ENCODE data around the gene RBM6.

RBM6 gene

DNA sequence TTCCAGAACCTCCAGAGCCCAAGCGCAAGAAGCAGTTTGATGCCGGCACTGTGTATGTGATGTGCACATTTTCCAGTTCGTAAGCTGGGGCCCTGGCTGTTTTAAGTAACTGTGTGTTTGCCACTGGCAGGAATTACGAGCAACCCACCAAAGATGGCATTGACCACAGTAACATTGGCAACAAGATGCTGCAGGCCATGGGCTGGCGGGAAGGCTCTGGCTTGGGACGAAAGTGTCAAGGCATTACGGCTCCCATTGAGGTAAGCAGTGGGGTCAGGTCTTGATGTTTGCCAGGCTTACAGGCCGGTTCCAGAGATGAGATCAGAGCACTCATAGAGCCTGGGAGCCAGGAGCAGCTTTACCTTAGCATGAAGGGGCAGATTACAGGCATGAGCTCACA is 177.2 kb downstream of the RBM6 start:
- TF ChIP-seq, protein P1, sequence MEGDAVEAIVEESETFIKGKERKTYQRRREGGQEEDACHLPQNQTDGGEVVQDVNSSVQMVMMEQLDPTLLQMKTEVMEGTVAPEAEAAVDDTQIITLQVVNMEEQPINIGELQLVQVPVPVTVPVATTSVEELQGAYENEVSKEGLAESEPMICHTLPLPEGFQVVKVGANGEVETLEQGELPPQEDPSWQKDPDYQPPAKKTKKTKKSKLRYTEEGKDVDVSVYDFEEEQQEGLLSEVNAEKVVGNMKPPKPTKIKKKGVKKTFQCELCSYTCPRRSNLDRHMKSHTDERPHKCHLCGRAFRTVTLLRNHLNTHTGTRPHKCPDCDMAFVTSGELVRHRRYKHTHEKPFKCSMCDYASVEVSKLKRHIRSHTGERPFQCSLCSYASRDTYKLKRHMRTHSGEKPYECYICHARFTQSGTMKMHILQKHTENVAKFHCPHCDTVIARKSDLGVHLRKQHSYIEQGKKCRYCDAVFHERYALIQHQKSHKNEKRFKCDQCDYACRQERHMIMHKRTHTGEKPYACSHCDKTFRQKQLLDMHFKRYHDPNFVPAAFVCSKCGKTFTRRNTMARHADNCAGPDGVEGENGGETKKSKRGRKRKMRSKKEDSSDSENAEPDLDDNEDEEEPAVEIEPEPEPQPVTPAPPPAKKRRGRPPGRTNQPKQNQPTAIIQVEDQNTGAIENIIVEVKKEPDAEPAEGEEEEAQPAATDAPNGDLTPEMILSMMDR (IDR thresholded peaks at IDR 0.05; ENCODE audit: insufficient read depth, missing control alignments): no peak
- DNase-seq (ENCODE audit: insufficient read length, low spot score) (no peak), FAIRE-seq (no peak)

DNA sequence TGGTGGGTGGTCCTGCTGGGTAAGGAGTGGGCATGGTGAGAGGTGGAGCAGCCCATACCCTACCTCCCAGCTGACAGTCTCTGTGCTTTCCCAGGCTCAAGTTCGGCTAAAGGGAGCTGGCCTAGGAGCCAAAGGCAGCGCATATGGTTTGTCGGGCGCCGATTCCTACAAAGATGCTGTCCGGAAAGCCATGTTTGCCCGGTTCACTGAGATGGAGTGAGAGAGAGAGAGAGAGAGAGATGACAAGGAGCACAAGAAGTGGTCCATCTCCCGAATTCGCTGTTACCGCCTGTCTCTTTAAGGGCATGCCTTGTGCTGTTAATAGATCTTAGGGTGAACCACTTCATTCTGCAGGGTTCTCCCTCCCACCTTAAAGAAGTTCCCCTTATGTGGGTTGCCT is 178.3 kb downstream of the RBM6 start:
- no peak for FAIRE-seq
- no peak for DNase-seq (ENCODE audit: insufficient read length, low spot score)
- TF ChIP-seq, protein P1 (IDR thresholded peaks at IDR 0.05; ENCODE audit: insufficient read depth, missing control alignments): no peak

DNA sequence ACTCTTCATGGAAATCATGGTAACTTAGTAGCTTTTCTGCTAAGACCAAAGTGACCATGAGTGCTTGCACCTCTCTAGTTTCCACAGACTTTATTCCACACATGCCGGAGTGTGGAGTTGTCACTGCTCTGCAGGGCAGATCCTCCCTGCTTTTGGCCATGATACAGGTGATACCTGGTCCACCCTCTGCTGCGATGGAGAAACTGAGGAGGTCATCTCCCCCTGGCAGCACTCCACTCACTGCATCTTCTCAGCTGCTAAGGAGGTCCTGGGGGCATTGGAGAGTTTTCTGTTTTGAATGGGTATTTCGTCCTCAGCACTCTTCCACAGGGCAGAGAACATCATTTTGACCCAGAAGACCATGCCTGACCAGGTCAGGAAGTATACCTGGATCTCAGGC is 179.8 kb downstream of the RBM6 start:
- FAIRE-seq: no peak
- DNase-seq (ENCODE audit: insufficient read length, low spot score): no peak
- TF ChIP-seq, protein P1 (IDR thresholded peaks at IDR 0.05; ENCODE audit: insufficient read depth, missing control alignments): no peak

DNA sequence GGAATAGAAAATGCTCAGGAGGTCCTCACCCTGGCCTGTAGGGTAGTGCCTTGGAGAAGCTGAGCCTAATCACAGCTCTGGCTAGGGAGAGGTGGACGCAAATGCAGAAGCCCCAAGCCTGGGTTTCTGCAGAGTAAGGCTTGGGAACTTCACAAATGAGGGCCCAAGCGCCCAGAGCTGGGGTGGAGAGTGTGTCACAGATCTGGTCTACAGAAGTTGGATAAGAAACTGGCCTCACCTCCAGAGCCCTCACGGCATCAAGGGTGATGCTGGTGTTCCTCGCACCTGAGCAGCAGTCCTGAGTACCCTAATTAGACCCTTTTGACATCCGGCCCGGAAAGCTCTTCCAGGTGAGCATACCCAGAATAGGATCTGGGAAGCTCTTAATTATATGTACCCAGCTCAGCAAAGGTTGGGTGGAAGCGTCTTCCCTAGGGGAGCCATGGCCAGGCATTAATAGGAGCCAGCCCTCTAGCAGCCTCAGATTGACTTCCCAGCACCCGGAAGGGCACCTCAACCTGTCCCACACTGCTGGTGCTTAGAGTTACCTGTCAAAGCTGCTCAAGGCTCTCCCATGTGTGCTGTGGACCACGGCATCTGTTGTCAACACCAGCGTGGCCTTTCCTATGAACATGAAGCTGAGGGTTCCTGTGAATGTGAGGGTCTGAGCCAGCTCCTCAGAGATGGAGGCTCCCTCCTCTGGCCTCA is 180.6 kb downstream of the RBM6 start:
- FAIRE-seq (no peak), DNase-seq (ENCODE audit: insufficient read length, low spot score) (no peak)
- TF ChIP-seq, protein P1 (IDR thresholded peaks at IDR 0.05; ENCODE audit: insufficient read depth, missing control alignments): no peak

DNA sequence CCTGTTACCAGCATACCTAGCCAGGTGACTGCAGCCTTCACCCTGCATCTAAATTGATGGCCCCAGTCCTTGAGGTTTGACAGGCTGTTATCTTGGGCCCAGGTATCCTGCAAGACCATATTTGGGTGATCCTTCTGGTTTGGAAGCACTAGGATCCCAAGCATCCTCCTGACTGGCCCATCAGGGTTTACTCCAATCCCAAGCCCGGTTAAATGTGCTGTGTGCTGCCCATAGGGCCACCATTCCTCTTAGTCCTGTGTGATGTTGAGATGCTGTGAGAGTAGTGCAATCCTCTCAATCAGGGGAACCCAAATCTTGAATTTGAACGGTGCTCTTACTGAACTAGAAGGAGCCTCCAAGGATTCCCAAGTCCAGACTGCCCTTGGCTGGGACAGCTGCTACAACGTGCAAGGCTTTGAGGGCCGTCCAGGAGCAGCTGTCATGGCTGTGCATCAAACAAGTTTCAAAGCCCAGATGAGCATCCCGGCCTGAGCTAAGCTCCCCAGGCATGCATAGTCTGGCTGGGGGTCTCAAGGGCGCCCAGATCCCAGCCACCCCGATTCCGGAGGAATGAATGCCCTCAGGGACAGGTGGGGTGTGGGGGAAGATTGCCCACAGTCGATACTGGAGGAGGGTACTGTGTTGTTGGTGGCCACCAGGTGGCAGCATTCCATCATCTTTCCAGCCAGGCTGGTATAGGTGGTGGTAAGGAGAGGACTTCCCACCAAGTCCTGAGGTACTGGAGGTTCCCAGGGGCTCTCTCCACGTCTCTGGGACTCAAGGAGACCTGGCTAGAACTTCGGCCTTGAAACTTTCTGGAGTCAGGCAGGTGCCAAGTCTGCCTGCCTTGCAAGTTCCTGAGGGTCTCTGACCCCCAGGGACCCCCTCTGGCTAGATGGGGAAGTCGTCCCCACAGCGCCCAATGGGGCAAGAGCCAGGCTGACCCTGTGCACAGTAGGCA is 181.4 kb downstream of the RBM6 start:
- TF ChIP-seq, protein P1 (IDR thresholded peaks at IDR 0.05; ENCODE audit: insufficient read depth, missing control alignments): peak; percentile 78
- DNase-seq (ENCODE audit: insufficient read length, low spot score): peak; percentile 86
- FAIRE-seq: peak; percentile 46

DNA sequence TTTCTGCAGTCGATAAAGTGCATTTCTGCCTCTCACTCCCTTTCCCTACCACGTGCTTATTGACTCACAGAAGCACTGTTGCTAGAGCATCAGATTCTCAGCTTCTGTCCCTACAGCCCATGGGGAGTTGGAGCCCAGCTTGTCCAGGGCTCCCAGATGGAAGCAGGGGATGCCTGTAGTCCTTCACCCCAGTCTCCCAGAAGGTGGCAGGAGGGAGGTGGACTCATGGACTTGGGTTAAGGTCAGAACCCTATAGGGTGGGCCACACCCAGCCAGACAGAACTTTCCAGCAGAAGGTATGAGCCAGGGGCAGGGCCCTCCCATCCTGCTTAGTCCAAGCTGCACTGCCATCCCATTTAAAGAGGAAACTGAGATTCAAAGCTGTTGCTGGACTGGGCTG is 182.1 kb downstream of the RBM6 start:
- DNase-seq (ENCODE audit: insufficient read length, low spot score): no peak
- no peak for FAIRE-seq

More for the DNA sequence above, 182.1 kb downstream of the RBM6 start:
- TF ChIP-seq, protein P1 (IDR thresholded peaks at IDR 0.05; ENCODE audit: insufficient read depth, missing control alignments): peak; percentile 10
